ENCODE measurements around the gene TIMM17A. TPM values are rescaled to one million over a fixed set of nuclear protein-coding genes. Genes with fewer than 3 reads are reported as not detected.

TIMM17A gene
- total RNA-seq, 1 donor from 2014 or later = 139 TPM

DNA sequence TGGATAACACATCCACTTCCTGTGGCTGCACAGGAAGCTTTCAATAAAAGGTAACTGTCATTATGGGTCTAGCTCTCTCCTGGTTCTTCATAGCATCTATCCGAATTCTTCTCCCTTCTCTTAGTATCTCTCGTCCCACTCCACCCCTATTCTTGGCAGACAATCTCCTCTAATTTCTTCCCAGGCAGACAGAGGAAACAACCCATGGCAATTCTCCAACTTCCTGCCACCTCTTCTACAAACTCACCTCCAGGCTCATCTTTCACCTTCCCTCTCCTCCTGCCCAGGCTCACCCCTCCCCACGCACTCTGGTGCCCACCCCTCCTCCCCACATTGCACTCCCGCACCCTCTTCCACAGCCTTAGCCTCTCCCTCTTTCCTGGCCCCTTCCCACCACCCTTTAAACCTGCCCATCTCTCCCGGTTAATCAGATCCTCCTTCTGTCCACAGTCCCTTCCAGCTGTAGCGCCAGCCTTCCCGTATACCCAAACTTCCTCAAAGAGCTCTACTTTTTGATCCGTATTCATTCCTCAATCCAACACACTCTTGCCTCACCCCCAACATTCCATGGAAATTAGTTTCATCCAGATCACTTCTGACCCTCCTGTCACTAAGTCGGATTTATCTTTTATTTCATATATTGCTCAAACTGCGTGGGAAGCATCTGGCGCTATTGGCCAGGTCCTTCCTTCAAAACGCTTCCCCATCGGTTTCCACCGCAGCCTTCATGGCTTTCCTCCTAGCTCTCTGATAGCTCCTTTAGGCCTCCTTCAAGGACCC is 40.7 kb upstream of the TIMM17A start:
- peaks cover 15% of the 10 kb centered on the region for H3K36me3 Mint-ChIP-seq (ENCODE audit: low read depth, unreplicated experiment)
- FAIRE-seq (no peak), DNase-seq (ENCODE audit: low read depth) (peak; percentile 43)
- Histone ChIP-seq H3K36me3 (ENCODE audit: insufficient read depth, low read length) (no peaks in the 10 kb centered on the region), H3K9ac (ENCODE audit: low read length) (no peak overlapping the region), H4K20me1 (ENCODE audit: insufficient read depth, low read length) (no peaks in the 10 kb centered on the region), H3K4me1 (ENCODE audit: insufficient read depth, low read length) (peaks cover 24% of the 10 kb centered on the region), H3K9me3 (ENCODE audit: insufficient read depth, low read depth, low read length) (no peaks in the 10 kb centered on the region), H3K27ac (ENCODE audit: low read depth, low read length) (no peak overlapping the region), H3K27me3 (ENCODE audit: insufficient read depth, low read length) (no peaks in the 10 kb centered on the region), H3K4me3 (ENCODE audit: insufficient read depth, low read depth, low read length) (no peak overlapping the region), H2AFZ (ENCODE audit: low read depth, low read length) (no peak overlapping the region), H3K79me2 (ENCODE audit: insufficient read depth, low read length) (no peaks in the 10 kb centered on the region), H3K4me2 (ENCODE audit: low read length) (no peak overlapping the region)
- no peak overlapping the region for H3K4me3 Mint-ChIP-seq (ENCODE audit: unreplicated experiment)
- no peaks in the 10 kb centered on the region for H3K9me3 Mint-ChIP-seq (ENCODE audit: unreplicated experiment)
- H3K4me1 Mint-ChIP-seq (ENCODE audit: low read depth, unreplicated experiment) = peaks cover 26% of the 10 kb centered on the region
- H3K27me3 Mint-ChIP-seq (ENCODE audit: low read depth, unreplicated experiment) = peaks cover 4% of the 10 kb centered on the region
- H3K27ac Mint-ChIP-seq (ENCODE audit: unreplicated experiment) = no peak overlapping the region
- no peak for TF ChIP-seq EZH2 (IDR thresholded peaks at IDR 0.05; ENCODE audit: insufficient read depth, low read length)
- TF ChIP-seq, protein P1, sequence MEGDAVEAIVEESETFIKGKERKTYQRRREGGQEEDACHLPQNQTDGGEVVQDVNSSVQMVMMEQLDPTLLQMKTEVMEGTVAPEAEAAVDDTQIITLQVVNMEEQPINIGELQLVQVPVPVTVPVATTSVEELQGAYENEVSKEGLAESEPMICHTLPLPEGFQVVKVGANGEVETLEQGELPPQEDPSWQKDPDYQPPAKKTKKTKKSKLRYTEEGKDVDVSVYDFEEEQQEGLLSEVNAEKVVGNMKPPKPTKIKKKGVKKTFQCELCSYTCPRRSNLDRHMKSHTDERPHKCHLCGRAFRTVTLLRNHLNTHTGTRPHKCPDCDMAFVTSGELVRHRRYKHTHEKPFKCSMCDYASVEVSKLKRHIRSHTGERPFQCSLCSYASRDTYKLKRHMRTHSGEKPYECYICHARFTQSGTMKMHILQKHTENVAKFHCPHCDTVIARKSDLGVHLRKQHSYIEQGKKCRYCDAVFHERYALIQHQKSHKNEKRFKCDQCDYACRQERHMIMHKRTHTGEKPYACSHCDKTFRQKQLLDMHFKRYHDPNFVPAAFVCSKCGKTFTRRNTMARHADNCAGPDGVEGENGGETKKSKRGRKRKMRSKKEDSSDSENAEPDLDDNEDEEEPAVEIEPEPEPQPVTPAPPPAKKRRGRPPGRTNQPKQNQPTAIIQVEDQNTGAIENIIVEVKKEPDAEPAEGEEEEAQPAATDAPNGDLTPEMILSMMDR (IDR thresholded peaks at IDR 0.05; ENCODE audit: insufficient read depth, low read depth, low read length) = no peak

DNA sequence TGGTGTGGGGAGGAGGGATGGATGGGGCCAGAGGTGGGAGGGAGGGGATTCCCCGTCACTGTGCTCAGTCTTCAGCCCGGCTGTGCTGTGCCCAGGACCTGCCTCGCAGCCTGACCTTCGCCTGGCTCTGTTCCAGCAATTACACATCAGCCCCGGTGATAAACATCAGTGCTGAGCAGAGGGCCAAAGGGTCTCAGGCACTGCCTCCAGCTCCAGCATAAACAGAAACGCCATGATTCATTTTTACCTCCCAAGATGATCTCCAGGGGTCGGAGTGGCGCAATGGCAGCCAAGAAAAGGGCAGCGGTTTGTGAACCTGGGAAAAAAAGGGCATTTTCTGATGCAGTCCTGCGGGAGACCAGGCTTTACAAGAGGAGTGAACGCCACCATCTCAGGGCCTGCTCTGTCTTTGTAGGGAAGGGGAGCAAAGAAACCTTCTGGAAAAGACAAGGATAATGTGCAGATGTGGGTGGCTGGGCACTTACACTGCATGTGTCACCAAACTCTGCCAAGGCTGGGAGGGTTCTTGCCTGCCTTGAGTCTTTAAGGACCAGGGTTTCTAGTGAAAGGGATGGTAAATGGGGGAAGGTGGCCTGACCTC is 38.6 kb upstream of the TIMM17A start:
- H3K36me3 Mint-ChIP-seq (ENCODE audit: low read depth, unreplicated experiment) = peaks cover 11% of the 10 kb centered on the region
- Histone ChIP-seq H3K79me2 (ENCODE audit: insufficient read depth, low read length) (no peaks in the 10 kb centered on the region), H3K27ac (ENCODE audit: low read depth, low read length) (peak overlapping the region; percentile 31), H3K9me3 (ENCODE audit: insufficient read depth, low read depth, low read length) (no peaks in the 10 kb centered on the region), H3K36me3 (ENCODE audit: insufficient read depth, low read length) (no peaks in the 10 kb centered on the region), H3K27me3 (ENCODE audit: insufficient read depth, low read length) (no peaks in the 10 kb centered on the region), H3K9ac (ENCODE audit: low read length) (peak overlapping the region; percentile 5), H3K4me3 (ENCODE audit: insufficient read depth, low read depth, low read length) (no peak overlapping the region), H4K20me1 (ENCODE audit: insufficient read depth, low read length) (no peaks in the 10 kb centered on the region), H3K4me1 (ENCODE audit: insufficient read depth, low read length) (peaks cover 24% of the 10 kb centered on the region), H2AFZ (ENCODE audit: low read depth, low read length) (peak overlapping the region; percentile 12), H3K4me2 (ENCODE audit: low read length) (peak overlapping the region; percentile 57)
- no peaks in the 10 kb centered on the region for H3K27me3 Mint-ChIP-seq (ENCODE audit: low read depth, unreplicated experiment)
- no peaks in the 10 kb centered on the region for H3K9me3 Mint-ChIP-seq (ENCODE audit: unreplicated experiment)
- peak overlapping the region; percentile 80 for H3K27ac Mint-ChIP-seq (ENCODE audit: unreplicated experiment)
- H3K4me1 Mint-ChIP-seq (ENCODE audit: low read depth, unreplicated experiment) = peaks cover 26% of the 10 kb centered on the region
- peak; percentile 76 for DNase-seq (ENCODE audit: low read depth)
- peak; percentile 23 for FAIRE-seq
- TF ChIP-seq EZH2 (IDR thresholded peaks at IDR 0.05; ENCODE audit: insufficient read depth, low read length) = no peak
- TF ChIP-seq, protein P1 (IDR thresholded peaks at IDR 0.05; ENCODE audit: insufficient read depth, low read depth, low read length) = no peak
- H3K4me3 Mint-ChIP-seq (ENCODE audit: unreplicated experiment) = peak overlapping the region; percentile 42
